Epithelial cell of esophagus (primary cell): ENCODE results near the gene ARHGEF17.

Source experiments
- DNase-seq: peaks from one replicate; pipeline ENCODE4 v3.0.0; 2010; ENCODE audit warnings: low read depth
- H3K4me3 ChIP-seq: 2 replicates; pipeline ENCODE4 v1.5.1; 2011; ENCODE audit warnings: mild to moderate bottlenecking, low read length, control low read depth
- CTCF ChIP-seq: IDR thresholded peaks from 2 replicates; pipeline ENCODE4 v1.5.1; 2011; ENCODE audit warnings: low read depth, mild to moderate bottlenecking, low read length, control low read depth, inconsistent platforms; ENCODE audit not compliant: insufficient read depth; ENCODE audit errors: missing control alignments

Gene ARHGEF17

GRCh38 chr11:73265278-73265810 is 42.7 kb upstream of the ARHGEF17 start:
- no peak overlapping the region for H3K4me3 ChIP-seq
- no peak for DNase-seq
- no peak for TF ChIP-seq CTCF

- no peak for TF ChIP-seq CTCF
- no peak overlapping the region for H3K4me3 ChIP-seq
These were observed 42.0 kb upstream of the ARHGEF17 start for GRCh38 chr11:73265853-73266645.

GRCh38 chr11:73266646-73267020 is 41.4 kb upstream of the ARHGEF17 start:
- no peak for DNase-seq

More at GRCh38 chr11:73265853-73266645, 42.0 kb upstream of the ARHGEF17 start:
- DNase-seq, result no peak

GRCh38 chr11:73267122-73267846 is 40.8 kb upstream of the ARHGEF17 start:
- no peak for TF ChIP-seq CTCF
- no peak overlapping the region for H3K4me3 ChIP-seq
- no peak for DNase-seq

More at GRCh38 chr11:73266646-73267020, 41.4 kb upstream of the ARHGEF17 start:
- TF ChIP-seq CTCF, result no peak
- H3K4me3 ChIP-seq, result no peak overlapping the region

GRCh38 chr11:73267906-73268540 is 40.1 kb upstream of the ARHGEF17 start:
- no peak overlapping the region for H3K4me3 ChIP-seq
- no peak for TF ChIP-seq CTCF
- no peak for DNase-seq

- no peak for DNase-seq
- no peak overlapping the region for H3K4me3 ChIP-seq
These were observed 39.3 kb upstream of the ARHGEF17 start for GRCh38 chr11:73268671-73269271.

More at GRCh38 chr11:73268671-73269271, 39.3 kb upstream of the ARHGEF17 start:
- no peak for TF ChIP-seq CTCF
